HTR-8/SVneo (cell line): ENCODE measurements around the gene BCL3.
A peak's percentile ranks its signal among the peaks of the same experiment; 100 is the strongest.

Experiments used
- DNase-seq: peaks from one replicate; pipeline ENCODE4 v3.0.0; 2011; ENCODE audit warnings: low spot score, mixed read lengths; ENCODE audit not compliant: insufficient read length
- FAIRE-seq: peaks from 2 replicates; lab custom pipeline; 2011; peaks lifted over from hg19 to GRCh38; lab: Jason Lieb, UNC

Gene BCL3

GRCh38 chr19:44808463-44809371 lies 60.2 kb downstream of the BCL3 start, which contains the start of gene BCAM:
Gene BCAM (plus strand): TSS chr19:44809103. CDS start chr19:44809125, 22 bp downstream.
- DNase-seq: peak; percentile 91
- FAIRE-seq: no peak
